ENCODE results near the gene ZNFX1. TPM values are rescaled to one million over a fixed set of nuclear protein-coding genes. Genes with fewer than 3 reads are reported as not detected.
A peak's percentile ranks its signal among the peaks of the same experiment; 100 is the strongest.

ZNFX1 gene
- total RNA-seq, 1 donor from 2014 or later = 61.2 TPM

DNA sequence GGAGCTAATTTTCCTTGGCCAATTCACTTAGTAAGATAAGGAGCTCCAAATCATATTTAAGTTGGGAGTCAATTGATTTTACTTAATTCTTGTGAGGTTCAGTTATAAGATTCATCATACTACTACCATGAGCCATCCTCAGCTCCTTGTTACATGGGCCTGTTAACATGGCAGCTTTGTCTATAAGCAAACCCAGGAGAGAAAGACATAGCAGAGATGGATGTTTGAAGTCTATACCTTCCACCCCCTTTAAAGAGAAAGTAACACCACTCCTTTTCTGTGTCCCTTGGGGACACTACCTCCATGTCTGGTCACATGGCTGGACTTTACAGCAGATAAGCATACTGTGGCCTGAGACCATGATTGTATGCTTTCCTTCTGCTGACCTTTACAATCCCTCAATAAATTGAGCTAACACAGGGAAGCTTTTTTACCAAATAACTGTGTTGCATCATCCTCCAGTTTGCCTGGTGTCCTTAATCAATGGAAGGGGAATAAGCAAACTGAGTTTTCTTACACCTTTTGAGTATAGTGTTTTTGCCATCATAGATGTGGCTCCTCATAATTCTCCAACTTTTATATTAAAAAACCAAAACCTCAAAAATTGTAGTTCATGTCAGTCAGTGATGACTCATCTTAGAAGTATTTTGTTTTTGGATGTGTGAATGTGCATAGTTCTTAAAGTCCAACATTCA lies 9.8 kb upstream of the ZNFX1 start:
- peak overlapping the region; percentile 70 for H3K4me3 Mint-ChIP-seq
- no peak for DNase-seq

GRCh38 chr20:49286689-49287551 lies 9.1 kb upstream of the ZNFX1 start:
- Mint-ChIP-seq H3K27ac (peak overlapping the region; percentile 81), H3K4me3 (peak overlapping the region; percentile 70), H3K9me3 (peaks cover 45% of the 10 kb centered on the region), H3K4me1 (peaks cover 63% of the 10 kb centered on the region), H3K27me3 (no peaks in the 10 kb centered on the region), H3K36me3 (ENCODE audit: low read depth) (peaks cover 98% of the 10 kb centered on the region)
- intact Hi-C loops (cut with micrococcal nuclease) = no loop called here
- no peak for DNase-seq

More for the DNA sequence above, 9.8 kb upstream of the ZNFX1 start:
- H3K27me3 Mint-ChIP-seq = no peaks in the 10 kb centered on the region
- H3K36me3 Mint-ChIP-seq (ENCODE audit: low read depth) = peaks cover 98% of the 10 kb centered on the region
- H3K4me1 Mint-ChIP-seq = peaks cover 55% of the 10 kb centered on the region
- H3K27ac Mint-ChIP-seq = peak overlapping the region; percentile 81
- intact Hi-C loops (cut with micrococcal nuclease) = no loop called here
- H3K9me3 Mint-ChIP-seq = peaks cover 40% of the 10 kb centered on the region

DNA sequence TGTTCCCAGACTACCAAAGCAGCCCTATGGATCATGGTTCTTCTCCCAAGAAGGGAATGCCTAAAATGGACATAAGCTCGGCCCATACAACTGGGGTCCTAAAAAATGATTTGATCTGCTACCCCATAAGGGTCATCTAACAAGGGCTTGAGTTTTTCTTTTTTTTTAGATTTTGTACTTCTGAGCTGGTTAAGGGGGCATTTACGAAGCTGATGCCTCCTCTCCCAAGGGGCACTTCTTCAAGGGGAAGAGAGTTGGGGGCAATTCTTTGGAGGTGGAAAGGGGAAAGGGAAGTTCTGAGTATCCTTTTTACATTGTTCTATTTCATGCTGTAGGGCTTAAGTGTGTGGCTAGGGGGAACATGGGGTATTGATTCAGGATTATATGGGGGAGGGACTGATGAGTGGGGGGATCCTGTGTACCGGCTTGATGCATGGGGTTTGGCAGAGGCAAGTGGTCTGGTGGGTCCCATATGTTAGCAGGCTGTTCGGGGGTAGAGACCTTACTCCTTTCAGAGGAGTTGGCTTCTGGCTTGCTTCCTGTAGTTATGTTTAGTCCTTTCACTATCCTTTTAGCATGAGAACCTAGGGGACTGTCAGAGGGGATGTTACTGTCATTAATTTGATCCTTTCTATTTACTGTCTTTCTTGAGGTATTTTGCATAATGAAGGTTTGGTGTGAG lies 8.1 kb upstream of the ZNFX1 start:
- Mint-ChIP-seq H3K4me1 (peaks cover 71% of the 10 kb centered on the region), H3K9me3 (peaks cover 45% of the 10 kb centered on the region), H3K4me3 (peak overlapping the region; percentile 70), H3K27me3 (no peaks in the 10 kb centered on the region), H3K27ac (peak overlapping the region; percentile 64), H3K36me3 (ENCODE audit: low read depth) (peaks cover 100% of the 10 kb centered on the region)
- intact Hi-C loops (cut with micrococcal nuclease) = no loop called here
- no peak for DNase-seq

DNA sequence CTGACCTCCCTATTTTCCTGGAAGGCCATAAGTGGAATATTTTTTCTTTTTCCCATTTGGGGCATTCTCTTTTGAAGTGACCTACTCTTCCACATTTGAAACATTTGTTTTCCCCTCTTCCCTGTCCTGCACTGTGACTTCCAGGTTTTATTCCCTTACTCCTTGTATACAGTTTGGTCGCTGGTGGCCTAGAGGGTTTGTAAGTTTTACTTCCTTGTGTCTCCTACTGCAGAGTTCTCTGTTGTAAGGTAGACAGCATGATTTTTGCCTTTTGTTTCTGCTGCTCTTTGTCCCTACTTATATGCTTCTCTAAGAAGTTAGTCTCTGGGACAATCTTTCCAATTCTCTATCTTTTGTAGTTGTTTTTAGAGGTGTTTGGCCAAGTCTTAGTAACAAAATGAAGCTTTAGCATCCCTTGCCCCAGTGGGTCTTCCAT lies 7.4 kb upstream of the ZNFX1 start:
- H3K4me1 Mint-ChIP-seq = peaks cover 72% of the 10 kb centered on the region
- H3K4me3 Mint-ChIP-seq = peak overlapping the region; percentile 70
- no peaks in the 10 kb centered on the region for H3K27me3 Mint-ChIP-seq
- H3K36me3 Mint-ChIP-seq (ENCODE audit: low read depth) = peaks cover 100% of the 10 kb centered on the region
- intact Hi-C loops (cut with micrococcal nuclease) = no loop called here
- peak overlapping the region; percentile 64 for H3K27ac Mint-ChIP-seq
- no peak for DNase-seq
- peaks cover 52% of the 10 kb centered on the region for H3K9me3 Mint-ChIP-seq

GRCh38 chr20:49284818-49285217 lies 7.0 kb upstream of the ZNFX1 start:
- Mint-ChIP-seq H3K9me3 (peaks cover 56% of the 10 kb centered on the region), H3K27ac (no peak overlapping the region), H3K4me1 (peaks cover 74% of the 10 kb centered on the region), H3K4me3 (peak overlapping the region; percentile 99), H3K27me3 (no peaks in the 10 kb centered on the region), H3K36me3 (ENCODE audit: low read depth) (peaks cover 100% of the 10 kb centered on the region)
- intact Hi-C loops (cut with micrococcal nuclease) = no loop called here
- DNase-seq = no peak

GRCh38 chr20:49283703-49284625 lies 6.1 kb upstream of the ZNFX1 start:
- Mint-ChIP-seq H3K27ac (peak overlapping the region; percentile 73), H3K4me3 (peak overlapping the region; percentile 99), H3K27me3 (no peaks in the 10 kb centered on the region), H3K36me3 (ENCODE audit: low read depth) (peaks cover 100% of the 10 kb centered on the region), H3K4me1 (peaks cover 73% of the 10 kb centered on the region), H3K9me3 (peaks cover 59% of the 10 kb centered on the region)
- intact Hi-C loops (cut with micrococcal nuclease) = no loop called here
- no peak for DNase-seq

- H3K4me1 Mint-ChIP-seq = peaks cover 73% of the 10 kb centered on the region
- H3K9me3 Mint-ChIP-seq = peaks cover 59% of the 10 kb centered on the region
- H3K4me3 Mint-ChIP-seq = peak overlapping the region; percentile 99
- H3K27me3 Mint-ChIP-seq = no peaks in the 10 kb centered on the region
- intact Hi-C loops (cut with micrococcal nuclease) = no loop called here
- H3K36me3 Mint-ChIP-seq (ENCODE audit: low read depth) = peaks cover 100% of the 10 kb centered on the region
- DNase-seq = no peak
- peak overlapping the region; percentile 73 for H3K27ac Mint-ChIP-seq
Observed at GRCh38 chr20:49283176-49283702, 5.4 kb upstream of the ZNFX1 start.

GRCh38 chr20:49282584-49283171 lies 4.8 kb upstream of the ZNFX1 start:
- Mint-ChIP-seq H3K4me1 (peaks cover 69% of the 10 kb centered on the region), H3K27ac (peak overlapping the region; percentile 78), H3K4me3 (peak overlapping the region; percentile 99), H3K27me3 (no peaks in the 10 kb centered on the region), H3K36me3 (ENCODE audit: low read depth) (peaks cover 95% of the 10 kb centered on the region), H3K9me3 (peaks cover 59% of the 10 kb centered on the region)
- intact Hi-C loops (cut with micrococcal nuclease) = no loop called here
- no peak for DNase-seq

GRCh38 chr20:49281913-49282467 lies 4.1 kb upstream of the ZNFX1 start:
- no peak for DNase-seq
- peaks cover 52% of the 10 kb centered on the region for H3K9me3 Mint-ChIP-seq
- peak overlapping the region; percentile 99 for H3K4me3 Mint-ChIP-seq
- no peaks in the 10 kb centered on the region for H3K27me3 Mint-ChIP-seq
- H3K36me3 Mint-ChIP-seq (ENCODE audit: low read depth) = peaks cover 94% of the 10 kb centered on the region
- intact Hi-C loops (cut with micrococcal nuclease) = no loop called here
- peaks cover 62% of the 10 kb centered on the region for H3K4me1 Mint-ChIP-seq
- H3K27ac Mint-ChIP-seq = peak overlapping the region; percentile 78

- Mint-ChIP-seq H3K27me3 (no peaks in the 10 kb centered on the region), H3K36me3 (ENCODE audit: low read depth) (peaks cover 94% of the 10 kb centered on the region), H3K9me3 (peaks cover 46% of the 10 kb centered on the region), H3K4me1 (peaks cover 58% of the 10 kb centered on the region), H3K4me3 (peak overlapping the region; percentile 99), H3K27ac (peak overlapping the region; percentile 99)
- intact Hi-C loops (cut with micrococcal nuclease) = no loop called here
- no peak for DNase-seq
Observed at GRCh38 chr20:49281059-49281912, 3.4 kb upstream of the ZNFX1 start.

GRCh38 chr20:49280463-49281058 lies 2.7 kb upstream of the ZNFX1 start:
- H3K27ac Mint-ChIP-seq = peak overlapping the region; percentile 99
- no peaks in the 10 kb centered on the region for H3K27me3 Mint-ChIP-seq
- peak overlapping the region; percentile 99 for H3K4me3 Mint-ChIP-seq
- intact Hi-C loops (cut with micrococcal nuclease) = no loop called here
- H3K9me3 Mint-ChIP-seq = peaks cover 39% of the 10 kb centered on the region
- H3K4me1 Mint-ChIP-seq = peaks cover 57% of the 10 kb centered on the region
- no peak for DNase-seq
- peaks cover 93% of the 10 kb centered on the region for H3K36me3 Mint-ChIP-seq (ENCODE audit: low read depth)

Data from activated CD4-positive, alpha-beta T cell treated with anti-CD3 and anti-CD28 coated beads, Interleukin-2, amount 10 ng/mL, durations not matched to agents 24 days and 14 days (primary cell).